Liver (tissue), 3 donors: ENCODE measurements around the gene CDK11B.

Experiments used
- ATF3 ChIP-seq: IDR thresholded peaks from 2 replicates; pipeline ENCODE4 v1.6.1; 2016; ENCODE audit warnings: antibody characterized with exemption
- CTCF ChIP-seq: fragments of 150-350 bp; IDR thresholded peaks from 2 replicates; pipeline ENCODE4 v1.5.1; 2017; ENCODE audit warnings: improper control_type of control experiment, low read depth, low read length; ENCODE audit not compliant: missing input control
- donor health status: healthy.
- donor health status: healthy.

- no peak for TF ChIP-seq CTCF
- TF ChIP-seq ATF3, result no peak
These were observed 44.4 kb downstream of the CDK11B start for GRCh38 chr1:1614204-1614953.
